DOHH2 (cell line): Measurements from ENCODE around the gene RTL9.

Experiments
- H3F3A ChIP-seq: fragments of 200-600 bp; sonication (generic), shearing (Covaris generic); 2 replicates; pipeline ENCODE4 v1.6.0; 2016; ENCODE audit warnings: antibody characterized with exemption, mild to moderate bottlenecking; ENCODE audit not compliant: control insufficient read depth, insufficient read depth
- H3K27ac ChIP-seq: fragments of 200-600 bp; sonication (generic); 2 replicates; pipeline ENCODE4 v1.5.1; 2014; ENCODE audit warnings: low read depth, mild to moderate bottlenecking, low read length, moderate library complexity
- H3K27me3 ChIP-seq: fragments of 200-600 bp; sonication (generic); 2 replicates; pipeline ENCODE4 v1.6.1; 2014; ENCODE audit warnings: mild to moderate bottlenecking, low read length, mixed read lengths; ENCODE audit not compliant: control insufficient read depth
- H3K36me3 ChIP-seq: fragments of 200-600 bp; sonication (generic); 2 replicates; pipeline ENCODE4 v1.6.1; 2014; ENCODE audit warnings: mild to moderate bottlenecking, low read length, moderate library complexity, mixed read lengths; ENCODE audit not compliant: control insufficient read depth
- H3K4me1 ChIP-seq: fragments of 200-600 bp; sonication (generic); 2 replicates; pipeline ENCODE4 v1.6.1; 2014; ENCODE audit warnings: mild to moderate bottlenecking, low read length, mixed read lengths; ENCODE audit not compliant: control insufficient read depth
- H3K4me2 ChIP-seq: fragments of 200-600 bp; sonication (generic); 2 replicates; pipeline ENCODE4 v1.6.0; 2014; ENCODE audit warnings: mild to moderate bottlenecking, low read length, moderate library complexity
- H3K4me3 ChIP-seq: fragments of 200-600 bp; sonication (generic); 2 replicates; pipeline ENCODE4 v1.5.1; 2014; ENCODE audit warnings: mild to moderate bottlenecking, low read length, mixed read lengths
- H3K79me2 ChIP-seq: fragments of 200-600 bp; sonication (generic); 2 replicates; pipeline ENCODE4 v1.6.1; 2014; ENCODE audit warnings: mild to moderate bottlenecking, low read length, mixed read lengths; ENCODE audit not compliant: control insufficient read depth
- H3K9me2 ChIP-seq: fragments of 200-600 bp; sonication (generic); replicated peaks from 2 replicates; pipeline ENCODE4 v1.6.1; 2014; ENCODE audit warnings: mild to moderate bottlenecking, low read length, mixed read lengths; ENCODE audit not compliant: control insufficient read depth
- H3K9me3 ChIP-seq: fragments of 200-600 bp; sonication (generic); 2 replicates; pipeline ENCODE4 v1.6.1; 2014; ENCODE audit warnings: antibody characterized with exemption, low read length, mixed read lengths; ENCODE audit not compliant: control insufficient read depth, insufficient read depth
- H4K20me1 ChIP-seq: fragments of 200-600 bp; sonication (generic); 2 replicates; pipeline ENCODE4 v1.6.0; 2014; ENCODE audit warnings: low read depth, mild to moderate bottlenecking, antibody characterized with exemption, low read length, moderate library complexity; ENCODE audit not compliant: control insufficient read depth, insufficient read depth
- CTCF ChIP-seq: fragments of 200-600 bp; sonication (generic); IDR thresholded peaks from one replicate; pipeline ENCODE4 v1.5.1; 2014; ENCODE audit warnings: antibody characterized with exemption, mild to moderate bottlenecking, low read depth, low read length; ENCODE audit not compliant: poor library complexity, severe bottlenecking
- EZH2phosphoT487 ChIP-seq: fragments of 200-600 bp; sonication (generic); IDR thresholded peaks from 2 replicates; pipeline ENCODE4 v1.6.1; 2017; ENCODE audit warnings: borderline replicate concordance, mild to moderate bottlenecking, antibody characterized with exemption, low read length, moderate library complexity, mixed read lengths

The RTL9 gene

DNA sequence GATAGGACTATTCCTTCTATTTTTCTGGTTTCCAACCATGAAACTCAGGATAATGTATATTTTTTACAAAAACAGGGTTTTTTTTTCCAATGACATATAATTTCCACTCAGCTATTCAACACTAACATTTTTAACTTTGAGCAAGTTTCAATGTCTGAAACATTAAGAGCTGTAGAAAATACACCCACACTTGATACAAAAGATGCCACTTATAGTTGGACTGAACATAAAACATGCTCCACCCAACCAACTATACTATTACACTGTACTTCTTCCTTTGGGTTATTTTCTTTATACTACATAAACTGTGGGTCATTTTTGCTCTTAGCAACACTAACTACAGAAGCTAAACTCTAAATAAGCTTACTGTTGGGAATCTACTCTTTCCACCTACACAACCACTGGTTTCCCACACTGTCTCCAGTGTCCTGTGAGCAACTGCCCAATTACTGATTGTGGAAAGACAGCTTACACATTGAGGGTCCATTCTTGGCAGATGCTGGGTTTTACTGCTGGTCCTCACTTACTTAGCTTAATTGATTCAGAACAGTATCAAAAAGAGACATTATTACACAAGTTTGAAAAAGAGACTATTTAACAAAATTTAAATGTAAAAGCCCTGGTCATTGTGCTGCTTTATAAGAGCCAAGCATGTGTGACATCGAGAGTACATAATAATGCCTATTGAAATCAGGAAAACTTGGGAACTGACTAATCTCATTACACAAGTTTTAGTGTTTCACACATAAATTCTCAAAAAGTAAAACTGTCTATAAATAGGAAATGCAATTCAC, 47.0 kb upstream of the RTL9 start:
- Histone ChIP-seq H3K4me2 (no peak overlapping the region), H3K4me3 (no peak overlapping the region), H3F3A (no peaks in the 10 kb centered on the region), H3K4me1 (peaks cover 15% of the 10 kb centered on the region), H3K36me3 (no peaks in the 10 kb centered on the region), H3K9me2 (no peaks in the 10 kb centered on the region), H3K79me2 (peaks cover 92% of the 10 kb centered on the region), H4K20me1 (peaks cover 3% of the 10 kb centered on the region; the same call in 1 of the 2 replicates), H3K9me3 (no peaks in the 10 kb centered on the region), H3K27ac (no peak overlapping the region), H3K27me3 (no peaks in the 10 kb centered on the region)
- TF ChIP-seq EZH2phosphoT487 = no peak
- no peak for TF ChIP-seq CTCF

DNA sequence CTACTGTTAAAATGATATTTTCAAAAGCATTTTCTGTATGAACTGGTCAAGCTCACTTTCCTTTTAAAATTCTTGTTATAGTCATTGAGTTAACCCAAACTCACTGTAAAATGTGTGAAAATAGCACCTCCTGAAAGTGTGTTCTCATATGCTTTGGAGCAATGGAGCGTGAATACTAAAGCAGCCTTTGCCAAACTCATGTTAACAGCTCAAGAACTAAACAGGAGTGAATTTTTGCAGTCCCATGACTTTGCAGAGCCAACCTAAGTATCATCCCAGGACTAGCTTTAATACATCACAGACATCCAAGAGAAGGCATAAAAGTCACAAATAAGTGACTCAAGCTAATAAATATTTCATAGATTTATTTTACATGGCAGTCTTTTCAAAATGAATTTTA, 43.1 kb upstream of the RTL9 start:
- Histone ChIP-seq H3K36me3 (peaks cover 3% of the 10 kb centered on the region; the same call in 1 of the 2 replicates), H3K9me2 (no peaks in the 10 kb centered on the region), H3K4me1 (peaks cover 36% of the 10 kb centered on the region), H3K9me3 (no peaks in the 10 kb centered on the region), H3K4me2 (peak overlapping the region; percentile 75), H4K20me1 (peaks cover 3% of the 10 kb centered on the region; the same call in 1 of the 2 replicates), H3K4me3 (peak overlapping the region; percentile 91), H3K79me2 (peaks cover 73% of the 10 kb centered on the region), H3K27ac (no peak overlapping the region), H3F3A (no peaks in the 10 kb centered on the region), H3K27me3 (no peaks in the 10 kb centered on the region)
- TF ChIP-seq CTCF = no peak

- Histone ChIP-seq H3K4me1 (peaks cover 41% of the 10 kb centered on the region), H3K27ac (no peak overlapping the region), H3K4me3 (peak overlapping the region; percentile 91), H3K36me3 (peaks cover 3% of the 10 kb centered on the region; the same call in 1 of the 2 replicates), H4K20me1 (peaks cover 3% of the 10 kb centered on the region; the same call in 1 of the 2 replicates), H3K9me2 (no peaks in the 10 kb centered on the region), H3K79me2 (peaks cover 63% of the 10 kb centered on the region), H3K27me3 (no peaks in the 10 kb centered on the region), H3K9me3 (no peaks in the 10 kb centered on the region), H3F3A (no peaks in the 10 kb centered on the region), H3K4me2 (peak overlapping the region; percentile 75)
- no peak for TF ChIP-seq EZH2phosphoT487
- TF ChIP-seq CTCF = no peak
Measured at GRCh38 chrX:110316351-110317060, 42.1 kb upstream of the RTL9 start.
